ENCODE results near the gene CLSTN3. TPM values are rescaled to one million over a fixed set of nuclear protein-coding genes. Genes with fewer than 3 reads are reported as not detected.

Gene CLSTN3
- total and polyA plus RNA-seq, 10 of the 15 experiments (the other 5 are each of a cell fraction or from before 2014, with no cell fraction given) = 0.09 to 35.9 (median 11.3) TPM

DNA sequence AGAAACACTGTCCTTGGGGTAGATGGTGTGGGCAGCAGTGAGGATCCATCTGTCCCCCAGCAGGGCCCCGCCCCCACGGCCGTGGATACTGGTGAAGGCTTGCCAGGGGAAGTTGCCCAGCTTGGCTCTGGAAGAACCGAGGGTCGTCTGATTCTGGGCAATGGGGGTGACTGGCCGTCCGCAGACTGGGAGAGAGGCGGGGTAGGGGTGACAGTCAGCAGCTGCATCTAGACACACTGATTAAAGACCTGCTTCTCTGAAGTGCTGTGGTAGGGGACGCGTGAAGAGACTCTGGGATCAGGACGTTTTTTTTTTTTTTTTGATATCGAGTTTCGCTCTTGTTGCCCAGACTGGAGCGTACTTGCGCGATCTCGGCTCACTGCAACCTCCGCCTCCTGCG is 33.2 kb upstream of the CLSTN3 start:
- Histone ChIP-seq H3K9me3 (replicated peaks; ENCODE audit: control insufficient read depth, insufficient read depth, low read length) (no peaks in the 10 kb centered on the region), H3K4me3 (no peak overlapping the region), H3K4me2 (ENCODE audit: control insufficient read depth, insufficient read depth) (no peak overlapping the region), H2AFZ (ENCODE audit: control insufficient read depth, low read depth, low read length) (no peak overlapping the region), H3K9ac (ENCODE audit: control insufficient read depth, insufficient read depth, low read length) (no peak overlapping the region), H3K4me1 (ENCODE audit: control insufficient read depth, insufficient read depth, low read length) (no peaks in the 10 kb centered on the region), H3K36me3 (ENCODE audit: control insufficient read depth in 2 of 2, insufficient read depth in 2 of 2, low read length in 1 of 2) (0 out of 4 replicates have a peak, but pooled peaks cover 0 to 3% of the 10 kb centered on the region in 2 experiments), H3K27ac (ENCODE audit: control insufficient read depth, insufficient read depth) (no peak overlapping the region), H3K27me3 (replicated peaks in 1 of 2; ENCODE audit: control insufficient read depth in 2 of 2, insufficient read depth in 2 of 2, low read length in 1 of 2) (no peaks in the 10 kb centered on the region), H3K79me2 (ENCODE audit: control insufficient read depth, insufficient read depth, low read length) (no peaks in the 10 kb centered on the region), H4K20me1 (ENCODE audit: control insufficient read depth, insufficient read depth) (no peaks in the 10 kb centered on the region)
- DNase-seq (ENCODE audit: low read depth, low spot score) = no peak
- ChIA-PET RAD21 (ENCODE audit: unreplicated experiment) (interaction anchor here (0.7 kb wide), 1 partner anchor 152 kb away, joined by 4 read pairs; no protein-coding TSS in a partner anchor), CTCF (interaction anchor here (3.5 kb wide), 1 partner anchor 15 kb away, joined by 26 read pairs; no protein-coding TSS in a partner anchor), POLR2A (interaction anchor here (0.7 kb wide), 1 partner anchor 171 kb away, joined by 3 read pairs; no protein-coding TSS in a partner anchor), SMC1A (ENCODE audit: uncharacterized antibody, unreplicated experiment) (interaction anchor here (2.1 kb wide), 1 partner anchor 11 kb away, joined by 12 read pairs; the partner anchor contains the start of gene C1RL)
- WGBS (ENCODE audit: insufficient coverage, insufficient replicate concordance, low lambda C conversion rate, missing lambda C conversion rate) = 98% methylated on average over 12 of the region's 19 CpGs
- in situ Hi-C loops (cut with MboI) (no loop called here), intact Hi-C loops (cut with micrococcal nuclease; ENCODE audit: unreplicated experiment) (no loop called here)
- TF ChIP-seq KDM1A (IDR thresholded peaks at IDR 0.05; ENCODE audit: borderline replicate concordance) (no peak), TAF1 (IDR thresholded peaks at IDR 0.05; ENCODE audit: borderline replicate concordance, low read depth, low read length) (no peak)
- TF ChIP-seq, protein P1, sequence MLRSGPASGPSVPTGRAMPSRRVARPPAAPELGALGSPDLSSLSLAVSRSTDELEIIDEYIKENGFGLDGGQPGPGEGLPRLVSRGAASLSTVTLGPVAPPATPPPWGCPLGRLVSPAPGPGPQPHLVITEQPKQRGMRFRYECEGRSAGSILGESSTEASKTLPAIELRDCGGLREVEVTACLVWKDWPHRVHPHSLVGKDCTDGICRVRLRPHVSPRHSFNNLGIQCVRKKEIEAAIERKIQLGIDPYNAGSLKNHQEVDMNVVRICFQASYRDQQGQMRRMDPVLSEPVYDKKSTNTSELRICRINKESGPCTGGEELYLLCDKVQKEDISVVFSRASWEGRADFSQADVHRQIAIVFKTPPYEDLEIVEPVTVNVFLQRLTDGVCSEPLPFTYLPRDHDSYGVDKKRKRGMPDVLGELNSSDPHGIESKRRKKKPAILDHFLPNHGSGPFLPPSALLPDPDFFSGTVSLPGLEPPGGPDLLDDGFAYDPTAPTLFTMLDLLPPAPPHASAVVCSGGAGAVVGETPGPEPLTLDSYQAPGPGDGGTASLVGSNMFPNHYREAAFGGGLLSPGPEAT (IDR thresholded peaks at IDR 0.05; ENCODE audit: low read depth) = no peak
- BruUV-seq (replicated peaks) = no TSS peak
- no peak for ATAC-seq
- no peak for FAIRE-seq

DNA sequence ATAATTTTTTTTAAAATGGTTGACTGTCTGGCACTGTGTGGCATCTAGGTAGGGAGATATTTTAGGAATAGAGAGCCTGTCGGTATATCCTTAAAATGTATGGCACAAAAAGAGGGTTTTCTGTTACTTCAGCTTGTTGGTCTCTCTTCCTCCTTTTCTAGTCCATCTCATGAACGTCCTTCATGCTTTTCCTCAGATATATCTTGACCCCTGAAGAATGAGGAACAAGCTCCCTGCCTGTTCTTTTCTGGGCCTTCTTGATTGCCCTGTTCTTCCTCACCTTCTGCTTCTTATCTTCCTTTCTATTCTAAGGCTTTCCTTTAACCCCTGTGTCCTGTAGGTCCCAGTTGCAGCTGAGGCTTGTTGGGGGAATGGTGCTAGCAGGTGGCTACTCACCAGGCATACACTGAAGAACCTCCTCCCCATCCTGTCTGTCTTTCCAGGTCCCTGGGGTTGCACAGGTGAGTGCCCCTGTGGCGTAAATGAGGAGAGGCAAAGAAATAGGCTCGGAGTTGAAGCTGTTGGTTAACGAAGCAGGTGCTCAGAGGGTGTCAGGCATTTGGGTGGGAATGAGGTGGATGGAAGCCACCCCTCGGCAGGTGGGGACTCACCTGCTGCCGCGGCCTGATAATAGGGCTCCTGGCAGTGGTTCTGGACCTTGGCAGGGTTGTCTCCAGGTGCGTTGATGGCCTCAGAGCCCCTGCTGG is 30.7 kb upstream of the CLSTN3 start:
- ChIA-PET CTCF (interaction anchor here (1.0 to 1.3 kb wide), 3 partner anchors 8 to 14 kb away, joined by 4 to 5 read pairs (median 4); partner anchors contain the start of gene C1RL), POLR2A (interaction anchor here (0.6 to 1.1 kb wide), 2 partner anchors 9 to 13 kb away, joined by 3 to 10 read pairs; no protein-coding TSS in a partner anchor), SMC1A (ENCODE audit: uncharacterized antibody, unreplicated experiment) (interaction anchor here (0.7 kb wide), 1 partner anchor 8 kb away, joined by 4 read pairs; no protein-coding TSS in a partner anchor), RAD21 (ENCODE audit: unreplicated experiment) (no interaction called here)
- H3K79me2 ChIP-seq (ENCODE audit: control insufficient read depth, insufficient read depth, low read length) = no peaks in the 10 kb centered on the region
- 0 out of 4 replicates have a peak, but pooled peaks cover 0 to 3% of the 10 kb centered on the region in 2 experiments for H3K36me3 ChIP-seq (ENCODE audit: control insufficient read depth in 2 of 2, insufficient read depth in 2 of 2, low read length in 1 of 2)
- ATAC-seq = no peak
- H3K27me3 ChIP-seq (replicated peaks in 1 of 2; ENCODE audit: control insufficient read depth in 2 of 2, insufficient read depth in 2 of 2, low read length in 1 of 2) = no peaks in the 10 kb centered on the region
- FAIRE-seq = no peak
- H3K9me3 ChIP-seq (replicated peaks; ENCODE audit: control insufficient read depth, insufficient read depth, low read length) = no peaks in the 10 kb centered on the region
- no peak overlapping the region for H3K4me2 ChIP-seq (ENCODE audit: control insufficient read depth, insufficient read depth)
- WGBS (ENCODE audit: insufficient coverage, insufficient replicate concordance, low lambda C conversion rate, missing lambda C conversion rate) = 53% methylated on average over 9 of the region's 9 CpGs
- in situ Hi-C loops (cut with MboI) (no loop called here), intact Hi-C loops (cut with micrococcal nuclease; ENCODE audit: unreplicated experiment) (no loop called here)
- H4K20me1 ChIP-seq (ENCODE audit: control insufficient read depth, insufficient read depth) = no peaks in the 10 kb centered on the region
- H3K4me1 ChIP-seq (ENCODE audit: control insufficient read depth, insufficient read depth, low read length) = no peaks in the 10 kb centered on the region
- no peak for DNase-seq (ENCODE audit: low read depth, low spot score)
- no peak overlapping the region for H3K4me3 ChIP-seq
- no peak overlapping the region for H3K27ac ChIP-seq (ENCODE audit: control insufficient read depth, insufficient read depth)
- H3K9ac ChIP-seq (ENCODE audit: control insufficient read depth, insufficient read depth, low read length) = no peak overlapping the region
- no peak overlapping the region for H2AFZ ChIP-seq (ENCODE audit: control insufficient read depth, low read depth, low read length)
- BruUV-seq (replicated peaks) = no TSS peak
- TF ChIP-seq KDM1A (IDR thresholded peaks at IDR 0.05; ENCODE audit: borderline replicate concordance) = no peak
- no peak for TF ChIP-seq WRNIP1 (IDR thresholded peaks at IDR 0.05; ENCODE audit: borderline replicate concordance, low read depth, low read length)
- TF ChIP-seq, protein P2, sequence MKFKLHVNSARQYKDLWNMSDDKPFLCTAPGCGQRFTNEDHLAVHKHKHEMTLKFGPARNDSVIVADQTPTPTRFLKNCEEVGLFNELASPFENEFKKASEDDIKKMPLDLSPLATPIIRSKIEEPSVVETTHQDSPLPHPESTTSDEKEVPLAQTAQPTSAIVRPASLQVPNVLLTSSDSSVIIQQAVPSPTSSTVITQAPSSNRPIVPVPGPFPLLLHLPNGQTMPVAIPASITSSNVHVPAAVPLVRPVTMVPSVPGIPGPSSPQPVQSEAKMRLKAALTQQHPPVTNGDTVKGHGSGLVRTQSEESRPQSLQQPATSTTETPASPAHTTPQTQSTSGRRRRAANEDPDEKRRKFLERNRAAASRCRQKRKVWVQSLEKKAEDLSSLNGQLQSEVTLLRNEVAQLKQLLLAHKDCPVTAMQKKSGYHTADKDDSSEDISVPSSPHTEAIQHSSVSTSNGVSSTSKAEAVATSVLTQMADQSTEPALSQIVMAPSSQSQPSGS (IDR thresholded peaks at IDR 0.05; ENCODE audit: low read length) = no peak
- TF ChIP-seq, protein P3, sequence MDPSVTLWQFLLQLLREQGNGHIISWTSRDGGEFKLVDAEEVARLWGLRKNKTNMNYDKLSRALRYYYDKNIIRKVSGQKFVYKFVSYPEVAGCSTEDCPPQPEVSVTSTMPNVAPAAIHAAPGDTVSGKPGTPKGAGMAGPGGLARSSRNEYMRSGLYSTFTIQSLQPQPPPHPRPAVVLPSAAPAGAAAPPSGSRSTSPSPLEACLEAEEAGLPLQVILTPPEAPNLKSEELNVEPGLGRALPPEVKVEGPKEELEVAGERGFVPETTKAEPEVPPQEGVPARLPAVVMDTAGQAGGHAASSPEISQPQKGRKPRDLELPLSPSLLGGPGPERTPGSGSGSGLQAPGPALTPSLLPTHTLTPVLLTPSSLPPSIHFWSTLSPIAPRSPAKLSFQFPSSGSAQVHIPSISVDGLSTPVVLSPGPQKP (IDR thresholded peaks at IDR 0.05; ENCODE audit: low read depth, low read length) = no peak
- TF ChIP-seq, protein P4, sequence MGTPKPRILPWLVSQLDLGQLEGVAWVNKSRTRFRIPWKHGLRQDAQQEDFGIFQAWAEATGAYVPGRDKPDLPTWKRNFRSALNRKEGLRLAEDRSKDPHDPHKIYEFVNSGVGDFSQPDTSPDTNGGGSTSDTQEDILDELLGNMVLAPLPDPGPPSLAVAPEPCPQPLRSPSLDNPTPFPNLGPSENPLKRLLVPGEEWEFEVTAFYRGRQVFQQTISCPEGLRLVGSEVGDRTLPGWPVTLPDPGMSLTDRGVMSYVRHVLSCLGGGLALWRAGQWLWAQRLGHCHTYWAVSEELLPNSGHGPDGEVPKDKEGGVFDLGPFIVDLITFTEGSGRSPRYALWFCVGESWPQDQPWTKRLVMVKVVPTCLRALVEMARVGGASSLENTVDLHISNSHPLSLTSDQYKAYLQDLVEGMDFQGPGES (IDR thresholded peaks at IDR 0.05) = no peak
- TF ChIP-seq MTA3 (IDR thresholded peaks at IDR 0.05; ENCODE audit: borderline replicate concordance, low read length) = no peak
- no peak for TF ChIP-seq NFIC (IDR thresholded peaks at IDR 0.05; ENCODE audit: low read depth, low read length)
- TF ChIP-seq RB1 (IDR thresholded peaks at IDR 0.05; ENCODE audit: borderline replicate concordance) = no peak
